IMR-90 (cell line): ENCODE measurements around the gene MILR1.

ENCODE experiments used
- CEBPB ChIP-seq: IDR thresholded peaks from 2 replicates; pipeline ENCODE4 v1.6.1; 2012; ENCODE audit warnings: low read depth, low read length, improper control_type of control experiment
- CHD1 ChIP-seq: IDR thresholded peaks from 2 replicates; pipeline ENCODE4 v1.6.1; 2012; ENCODE audit warnings: low read depth, low read length, improper control_type of control experiment
- NFE2L2 ChIP-seq: fragments of 150-350 bp; IDR thresholded peaks from 2 replicates; pipeline ENCODE4 v1.6.1; 2016; ENCODE audit warnings: low read depth, mild to moderate bottlenecking, low read length
- POLR2A ChIP-seq: IDR thresholded peaks from 2 replicates; pipeline ENCODE4 v1.6.1; 2012; ENCODE audit warnings: mild to moderate bottlenecking, low read depth, low read length
- RAD21 ChIP-seq: IDR thresholded peaks from 2 replicates; pipeline ENCODE4 v1.6.1; 2012; ENCODE audit warnings: low read length, improper control_type of control experiment
- TF ChIP-seq, protein P1 (sequence below): conservative IDR thresholded peaks from 2 replicates; pipeline ENCODE4 v1.5.1; 2012; ENCODE audit warnings: mild to moderate bottlenecking, low read depth, low read length, improper control_type of control experiment

DNA sequence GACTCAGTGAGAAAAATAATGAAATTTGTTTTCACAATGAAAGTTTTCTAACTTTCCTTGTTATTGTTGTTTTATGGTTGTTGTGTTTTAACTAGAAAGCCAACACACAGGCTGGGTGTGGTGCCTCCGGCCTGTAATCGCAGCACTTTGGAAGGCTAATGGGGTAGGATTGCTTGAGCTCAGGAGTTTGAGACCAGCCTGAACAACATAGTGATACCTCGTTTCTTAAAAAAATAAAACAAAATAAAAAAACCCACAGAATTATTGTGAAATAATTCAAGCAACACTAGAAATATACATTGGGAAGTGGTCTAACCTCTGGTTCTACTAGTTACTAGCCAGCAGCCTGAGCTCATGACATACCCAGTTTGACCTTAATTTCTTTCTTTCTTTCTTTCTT lies 630 bp downstream of the MILR1 start:
- TF ChIP-seq RAD21 (no peak), CEBPB (no peak), NFE2L2 (no peak), POLR2A (no peak), CHD1 (no peak)
- TF ChIP-seq, protein P1, sequence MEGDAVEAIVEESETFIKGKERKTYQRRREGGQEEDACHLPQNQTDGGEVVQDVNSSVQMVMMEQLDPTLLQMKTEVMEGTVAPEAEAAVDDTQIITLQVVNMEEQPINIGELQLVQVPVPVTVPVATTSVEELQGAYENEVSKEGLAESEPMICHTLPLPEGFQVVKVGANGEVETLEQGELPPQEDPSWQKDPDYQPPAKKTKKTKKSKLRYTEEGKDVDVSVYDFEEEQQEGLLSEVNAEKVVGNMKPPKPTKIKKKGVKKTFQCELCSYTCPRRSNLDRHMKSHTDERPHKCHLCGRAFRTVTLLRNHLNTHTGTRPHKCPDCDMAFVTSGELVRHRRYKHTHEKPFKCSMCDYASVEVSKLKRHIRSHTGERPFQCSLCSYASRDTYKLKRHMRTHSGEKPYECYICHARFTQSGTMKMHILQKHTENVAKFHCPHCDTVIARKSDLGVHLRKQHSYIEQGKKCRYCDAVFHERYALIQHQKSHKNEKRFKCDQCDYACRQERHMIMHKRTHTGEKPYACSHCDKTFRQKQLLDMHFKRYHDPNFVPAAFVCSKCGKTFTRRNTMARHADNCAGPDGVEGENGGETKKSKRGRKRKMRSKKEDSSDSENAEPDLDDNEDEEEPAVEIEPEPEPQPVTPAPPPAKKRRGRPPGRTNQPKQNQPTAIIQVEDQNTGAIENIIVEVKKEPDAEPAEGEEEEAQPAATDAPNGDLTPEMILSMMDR: no peak
